GM04503 (cell line): ENCODE measurements around the gene ACTN3.
"Not testable (repeated sequence)": the region's sequence is repeated elsewhere in the genome, so short reads cannot be mapped to it uniquely, and the experiment has no call there.

ENCODE experiments used
- DNase-seq: peaks from one replicate; pipeline ENCODE4 v3.0.0-alpha.2; 2012; ENCODE audit warnings: low read depth

ACTN3 gene

GRCh38 chr11:66564984-66565383, 18.3 kb downstream of the ACTN3 start:
- DNase-seq: no peak

- DNase-seq: no peak
Measured at GRCh38 chr11:66566221-66566620, 19.5 kb downstream of the ACTN3 start.

GRCh38 chr11:66567787-66568123, 21.1 kb downstream of the ACTN3 start:
- no peak for DNase-seq

DNA sequence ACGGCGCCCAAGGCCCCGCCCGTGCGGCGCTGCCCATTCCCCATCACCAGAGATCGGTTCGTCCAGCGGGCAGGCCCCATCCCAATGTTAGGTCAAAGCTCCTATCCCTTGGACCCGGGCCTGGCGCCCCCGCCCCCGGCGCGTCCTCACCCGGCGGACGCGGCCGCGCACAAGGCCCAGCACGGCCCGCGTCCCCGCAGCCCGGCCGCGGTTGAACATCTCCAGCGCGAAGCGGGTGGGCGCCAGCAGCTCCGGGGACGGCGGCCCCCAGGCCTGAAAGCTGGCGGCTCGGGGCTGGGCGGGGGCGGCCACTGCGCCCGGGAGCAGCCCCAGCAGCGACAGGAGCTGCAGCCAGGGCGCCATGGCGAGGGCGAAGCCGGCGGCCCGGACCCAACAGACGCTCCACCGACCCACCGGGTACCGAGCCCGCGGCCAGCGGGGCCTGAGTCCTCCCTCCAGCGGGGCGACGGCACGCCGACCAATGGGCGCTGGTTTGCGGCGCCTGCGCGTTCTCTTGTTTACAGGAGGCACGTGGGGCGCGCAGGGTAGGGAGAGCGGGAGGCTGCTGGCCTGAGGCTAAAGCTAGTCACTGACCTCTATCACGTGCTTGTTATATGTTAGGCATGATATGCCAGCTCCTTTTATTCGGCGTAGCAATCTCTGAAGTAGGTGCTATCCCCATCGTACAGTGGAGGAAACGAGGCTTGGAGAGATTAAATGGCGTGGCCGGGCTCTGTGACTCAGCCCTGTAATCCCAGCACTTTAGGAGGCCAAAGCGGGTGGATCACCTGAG, 21.6 kb downstream of the ACTN3 start, which contains the start of gene CTSF:
Gene CTSF (minus strand): TSS at position 483 of the 793 bp plus-strand sequence. CDS start 120 bp downstream, at position 363.
- no peak for DNase-seq

DNA sequence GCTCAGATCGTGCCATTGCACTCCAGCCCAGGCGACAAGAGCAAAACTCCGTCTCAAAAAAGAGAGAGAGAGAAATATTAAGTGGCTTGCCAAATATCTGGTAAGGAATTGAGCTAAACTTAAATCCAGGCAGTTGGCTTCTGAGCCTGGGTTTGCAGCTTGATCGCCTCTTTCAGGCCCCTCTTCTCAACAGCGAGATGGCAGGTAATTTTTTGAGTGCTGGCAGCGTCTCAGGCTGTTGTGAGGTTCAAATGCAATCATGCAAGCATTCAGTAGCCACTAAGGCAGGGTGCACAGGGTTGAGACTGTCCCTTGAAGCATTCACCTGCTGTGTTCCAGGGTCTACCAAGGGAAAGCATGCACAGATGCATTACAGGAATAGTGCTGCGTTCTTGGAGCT, 22.4 kb downstream of the ACTN3 start:
- DNase-seq: no peak

DNA sequence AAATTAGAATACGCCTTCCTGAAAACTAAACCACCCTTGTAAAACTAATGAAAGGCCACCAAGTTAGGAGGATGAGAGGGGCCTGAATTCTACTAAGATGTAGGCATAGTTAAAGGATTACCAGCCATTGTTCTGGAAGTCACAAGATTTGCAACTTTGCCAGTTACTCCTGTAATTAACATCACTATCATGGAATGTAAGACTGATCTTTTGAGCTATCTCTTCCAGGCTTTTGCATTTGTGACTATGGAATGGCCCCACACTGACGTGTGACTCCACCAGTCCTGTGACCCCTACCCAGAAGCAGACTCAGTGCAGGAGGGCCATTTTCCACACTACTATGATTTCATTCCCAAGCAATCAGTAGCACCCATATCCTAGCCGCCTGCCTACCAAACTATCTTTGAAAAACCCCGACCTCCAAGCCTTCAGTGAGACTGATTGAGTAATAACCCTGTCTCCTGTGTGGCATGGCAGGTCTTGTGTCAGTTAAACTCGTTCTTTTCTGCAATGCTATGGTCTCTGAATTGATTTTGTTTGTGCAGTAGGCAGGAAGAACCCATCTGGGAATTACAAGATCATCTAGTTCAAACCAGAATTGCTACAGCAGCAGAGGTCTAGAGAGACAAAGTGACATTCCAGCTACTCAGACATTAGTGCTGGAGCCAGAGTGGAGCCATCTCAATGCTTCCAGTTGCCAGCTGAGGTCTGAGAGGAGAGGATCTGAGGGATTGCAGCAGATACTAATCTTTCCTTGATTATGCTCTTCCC, 23.6 kb downstream of the ACTN3 start:
- no peak for DNase-seq

DNA sequence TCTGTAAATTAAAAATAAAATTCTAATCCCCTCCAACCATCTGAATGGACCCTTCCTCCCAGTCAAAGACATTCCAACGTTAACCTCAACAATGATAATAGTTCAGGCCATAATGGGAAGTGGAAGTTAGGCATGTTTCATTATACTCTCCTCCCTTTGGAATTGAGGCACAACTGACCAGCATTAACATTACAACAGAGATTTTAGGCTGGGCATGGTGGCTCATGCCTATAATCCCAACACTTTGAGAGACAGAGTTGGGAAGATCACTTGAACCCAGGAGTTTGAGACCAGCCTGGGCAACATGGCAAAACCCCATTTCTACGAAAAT, 24.1 kb downstream of the ACTN3 start:
- no peak for DNase-seq

DNA sequence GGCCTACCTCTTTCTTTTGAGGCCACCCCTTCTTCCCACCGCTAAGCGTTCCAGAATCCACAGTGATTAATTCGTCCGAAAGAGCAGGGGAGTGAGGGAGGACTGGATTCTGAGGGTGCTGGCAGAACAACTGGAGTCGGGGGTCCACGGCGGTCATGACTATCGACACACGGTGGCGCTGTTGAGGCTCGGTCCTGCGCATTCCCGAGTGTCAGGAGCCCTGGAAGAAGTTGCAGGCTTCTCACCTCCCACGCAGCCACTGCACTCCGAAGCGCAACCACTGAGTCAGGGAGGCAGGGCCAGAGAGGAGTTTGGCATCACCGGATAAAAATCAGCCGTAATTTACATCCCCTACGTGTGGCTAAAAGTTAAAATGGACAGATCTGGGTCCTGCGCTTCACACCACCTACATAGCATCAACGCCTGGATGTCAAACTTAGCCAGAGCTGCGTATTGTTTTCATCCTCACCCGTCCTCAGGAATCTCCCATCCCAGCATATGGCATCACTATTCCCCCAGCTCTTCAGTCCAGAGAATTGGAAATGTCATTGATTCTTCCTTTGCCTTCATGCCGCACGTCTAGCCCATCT, 32.4 kb downstream of the ACTN3 start:
- DNase-seq: no peak

GRCh38 chr11:66580803-66581202, 34.1 kb downstream of the ACTN3 start:
- DNase-seq: no peak

- no peak for DNase-seq
Measured at GRCh38 chr11:66581261-66581660, 34.6 kb downstream of the ACTN3 start.

GRCh38 chr11:66582565-66583147, 36.0 kb downstream of the ACTN3 start:
- not testable (repeated sequence) for DNase-seq

GRCh38 chr11:66585447-66585846, 38.7 kb downstream of the ACTN3 start:
- not testable (repeated sequence) for DNase-seq

DNA sequence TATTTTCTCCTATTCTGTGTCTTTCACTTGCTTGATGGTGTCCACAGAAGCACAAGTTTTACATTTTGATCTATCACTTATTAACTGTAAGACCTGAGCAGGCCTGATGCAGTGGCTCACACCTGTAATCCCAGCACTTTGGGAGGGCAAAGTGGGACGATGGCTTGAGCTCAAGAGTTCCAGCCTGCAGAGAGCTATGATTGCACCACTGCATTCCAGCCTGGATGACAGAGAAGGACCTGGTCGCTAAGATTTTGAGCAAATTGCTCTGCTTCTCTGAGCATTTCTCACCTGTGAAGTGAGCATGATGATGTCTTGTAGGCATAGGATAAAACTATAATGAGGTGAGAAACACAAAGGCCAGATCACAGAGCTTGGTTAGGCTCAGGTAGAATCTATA, 39.4 kb downstream of the ACTN3 start:
- DNase-seq: no peak

GRCh38 chr11:66589315-66589714, 42.6 kb downstream of the ACTN3 start:
- not testable (repeated sequence) for DNase-seq

DNA sequence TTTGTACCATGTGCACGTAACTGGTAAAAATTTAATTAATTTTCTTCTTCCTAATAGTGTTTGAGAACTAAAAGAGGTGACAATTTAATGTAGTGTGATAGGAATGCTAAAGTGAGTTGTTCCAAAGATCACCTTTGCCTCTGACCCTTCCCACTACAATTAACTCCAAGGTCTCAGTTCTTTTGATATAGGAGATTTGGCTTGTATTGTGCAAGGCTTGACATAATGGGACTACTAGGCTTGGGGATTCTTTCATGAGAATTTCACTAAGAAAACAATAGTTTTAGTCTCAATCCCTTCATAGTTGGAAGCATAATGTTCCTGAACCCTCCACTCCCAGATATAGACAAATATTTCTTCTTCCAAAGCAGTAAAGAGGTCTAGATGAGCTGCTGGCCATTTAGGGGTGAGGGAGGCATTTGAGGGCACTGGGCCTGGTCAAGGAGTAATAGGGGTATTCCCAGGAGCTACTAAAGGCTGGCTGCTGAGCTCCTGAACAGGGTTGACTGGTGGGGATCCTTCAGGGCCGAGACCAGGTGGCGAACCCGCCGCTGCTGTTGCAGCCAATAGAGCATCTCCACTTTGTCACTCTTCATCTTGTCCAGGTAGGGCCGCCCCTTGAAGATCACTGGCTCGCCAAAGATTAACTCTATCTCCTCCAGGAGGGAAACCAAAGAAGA, 43.4 kb downstream of the ACTN3 start:
- no peak for DNase-seq

GRCh38 chr11:66591175-66591574, 44.5 kb downstream of the ACTN3 start:
- no peak for DNase-seq

DNA sequence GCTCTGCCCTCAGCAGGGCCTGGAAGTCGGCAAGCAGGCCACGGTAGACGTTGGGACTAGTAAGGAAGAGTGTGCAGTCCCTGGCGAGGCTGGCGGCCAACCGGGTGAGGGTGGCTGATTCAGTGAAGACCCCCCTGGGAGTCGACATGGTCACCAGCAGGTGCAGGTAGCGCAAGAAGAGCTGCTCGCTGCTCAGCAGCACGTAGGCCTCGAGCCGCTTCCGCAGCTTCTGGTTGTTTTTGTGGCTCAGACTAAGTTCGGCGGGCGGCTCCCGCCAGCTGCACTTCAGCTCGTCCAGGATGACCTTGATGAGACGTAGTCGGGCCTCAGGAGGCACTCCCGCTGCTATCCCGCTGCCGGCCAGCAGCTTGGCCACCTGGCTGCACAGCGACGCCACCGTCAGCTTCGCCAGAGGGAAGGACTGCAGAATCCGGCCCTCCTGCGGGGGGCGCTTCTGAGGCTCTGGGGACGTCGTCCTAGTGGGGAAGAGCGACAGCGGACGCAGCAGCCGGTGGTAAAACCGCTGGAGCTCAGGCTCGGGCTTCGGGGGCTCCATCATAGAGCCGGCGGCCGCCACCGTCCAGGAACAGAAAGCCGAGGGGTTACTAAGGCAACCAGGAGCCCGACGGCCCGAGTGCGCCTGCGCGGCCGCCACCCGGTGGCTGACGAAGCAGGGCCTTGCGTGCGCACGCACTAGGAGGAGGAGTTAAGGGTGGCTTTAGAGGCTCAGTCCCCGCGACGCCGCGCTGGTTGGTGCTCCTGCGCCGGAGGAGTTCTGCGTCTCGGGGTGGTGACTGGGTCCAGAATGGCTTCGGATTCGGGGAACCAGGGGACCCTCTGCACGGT, 46.0 kb downstream of the ACTN3 start, which contains the start of the genes CCDC87 and CCS:
Gene CCDC87 (minus strand): TSS at position 607 of the 846 bp plus-strand sequence. CDS start 48 bp downstream, at position 559.
Gene CCS (plus strand): TSS at position 729 of the 846 bp plus-strand sequence. CDS start 77 bp downstream, at position 806.
- peak; percentile 57 for DNase-seq

- no peak for DNase-seq
Measured at GRCh38 chr11:66593303-66593635, 46.6 kb downstream of the ACTN3 start.

DNA sequence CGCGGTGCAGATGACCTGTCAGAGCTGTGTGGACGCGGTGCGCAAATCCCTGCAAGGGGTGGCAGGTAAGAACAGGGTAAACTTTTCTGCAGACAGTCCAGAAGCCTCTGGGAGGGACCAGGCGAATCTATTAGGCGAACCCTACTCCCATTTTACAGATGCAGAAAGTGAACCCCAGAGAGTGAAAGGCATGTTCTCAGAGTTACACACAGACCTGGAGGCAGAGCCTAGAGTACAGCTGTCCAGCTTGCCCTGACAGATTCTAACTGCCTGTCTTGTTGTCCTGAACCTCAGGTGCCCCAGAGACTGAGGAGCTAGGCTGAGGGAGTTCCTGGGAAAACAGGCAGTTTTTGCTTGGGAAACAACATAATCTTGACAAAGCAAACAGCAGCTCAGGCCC, 46.9 kb downstream of the ACTN3 start:
- no peak for DNase-seq

DNA sequence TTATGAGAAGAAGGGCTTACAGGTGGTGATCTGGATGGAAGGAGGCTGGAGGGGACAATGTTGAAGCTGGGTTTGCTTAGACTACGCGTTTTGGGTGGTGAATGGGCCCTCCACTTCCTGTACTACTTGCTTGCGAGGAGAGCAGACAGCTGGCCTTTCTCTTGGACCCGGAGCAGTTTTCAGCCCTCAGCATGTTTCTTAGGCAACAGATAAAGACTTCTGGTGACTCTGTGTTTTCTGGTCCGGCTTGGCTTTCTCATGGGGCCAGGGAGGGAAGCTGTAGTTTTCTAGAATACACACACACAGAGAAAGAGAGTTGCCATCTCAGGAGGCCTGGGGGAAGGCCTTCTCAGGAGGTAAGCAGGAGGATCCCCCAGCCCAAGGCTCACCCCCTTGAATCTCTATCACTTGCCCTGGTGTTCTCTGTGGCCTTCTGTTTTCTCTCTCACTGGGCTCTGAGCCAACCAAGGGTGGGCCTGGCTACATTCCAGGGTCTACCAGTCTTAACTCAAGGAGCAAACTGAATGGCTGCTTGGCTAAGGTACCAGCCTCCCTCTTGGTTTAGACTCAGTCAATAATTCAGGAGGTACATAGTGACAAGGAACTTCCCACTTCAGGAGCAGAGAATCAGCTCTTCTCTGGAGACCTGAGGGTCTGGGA, 48.7 kb downstream of the ACTN3 start:
- DNase-seq: no peak

- DNase-seq: no peak
Measured at GRCh38 chr11:66598993-66599392, 52.3 kb downstream of the ACTN3 start.
